Measurements from ENCODE around the gene CSRP2.

DNA sequence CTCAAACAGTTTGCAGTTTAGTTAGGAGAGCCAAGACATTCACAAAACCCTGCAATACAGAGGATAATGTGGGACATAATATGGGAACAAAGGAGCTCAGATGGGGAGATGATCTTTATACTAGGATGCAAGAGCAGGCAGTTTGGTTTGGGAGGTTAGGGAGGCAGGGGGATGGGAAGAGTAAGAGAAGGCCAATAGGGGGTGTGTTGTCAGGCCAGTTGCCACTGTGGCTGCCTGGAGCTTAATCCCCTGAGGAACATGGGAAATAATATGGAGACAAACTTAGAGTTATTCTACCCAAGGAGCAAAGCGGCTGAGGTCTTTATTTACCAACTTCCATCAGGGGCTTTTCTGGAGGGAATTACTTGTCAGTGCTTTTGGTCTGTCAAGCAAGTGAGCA is 10.0 kb upstream of the CSRP2 start:
- TF ChIP-seq ZNF274 (IDR thresholded peaks at IDR 0.05; ENCODE audit: low read depth, low read length) (no peak), POLR2A (IDR thresholded peaks at IDR 0.05; ENCODE audit: borderline replicate concordance, extremely low read depth, insufficient read depth, insufficient read length) (no peak), MAX (IDR thresholded peaks at IDR 0.05) (no peak), YY1 (IDR thresholded peaks at IDR 0.05; ENCODE audit: extremely low read depth, insufficient replicate concordance, low read depth, low read length) (no peak), CTCF (IDR thresholded peaks at IDR 0.05 in 2 of 3, conservative IDR thresholded peaks at IDR 0.05 in 1 of 3; ENCODE audit: borderline replicate concordance in 1 of 3, insufficient read depth in 1 of 3, low read depth in 2 of 3, low read length in 2 of 3) (no peak), SP1 (IDR thresholded peaks at IDR 0.05; ENCODE audit: low read depth) (no peak), CEBPB (IDR thresholded peaks at IDR 0.05; ENCODE audit: low read depth) (no peak), EZH2phosphoT487 (IDR thresholded peaks at IDR 0.05; ENCODE audit: borderline replicate concordance) (no peak), EZH2 (IDR thresholded peaks at IDR 0.05) (no peak)
- TF ChIP-seq, protein P1, sequence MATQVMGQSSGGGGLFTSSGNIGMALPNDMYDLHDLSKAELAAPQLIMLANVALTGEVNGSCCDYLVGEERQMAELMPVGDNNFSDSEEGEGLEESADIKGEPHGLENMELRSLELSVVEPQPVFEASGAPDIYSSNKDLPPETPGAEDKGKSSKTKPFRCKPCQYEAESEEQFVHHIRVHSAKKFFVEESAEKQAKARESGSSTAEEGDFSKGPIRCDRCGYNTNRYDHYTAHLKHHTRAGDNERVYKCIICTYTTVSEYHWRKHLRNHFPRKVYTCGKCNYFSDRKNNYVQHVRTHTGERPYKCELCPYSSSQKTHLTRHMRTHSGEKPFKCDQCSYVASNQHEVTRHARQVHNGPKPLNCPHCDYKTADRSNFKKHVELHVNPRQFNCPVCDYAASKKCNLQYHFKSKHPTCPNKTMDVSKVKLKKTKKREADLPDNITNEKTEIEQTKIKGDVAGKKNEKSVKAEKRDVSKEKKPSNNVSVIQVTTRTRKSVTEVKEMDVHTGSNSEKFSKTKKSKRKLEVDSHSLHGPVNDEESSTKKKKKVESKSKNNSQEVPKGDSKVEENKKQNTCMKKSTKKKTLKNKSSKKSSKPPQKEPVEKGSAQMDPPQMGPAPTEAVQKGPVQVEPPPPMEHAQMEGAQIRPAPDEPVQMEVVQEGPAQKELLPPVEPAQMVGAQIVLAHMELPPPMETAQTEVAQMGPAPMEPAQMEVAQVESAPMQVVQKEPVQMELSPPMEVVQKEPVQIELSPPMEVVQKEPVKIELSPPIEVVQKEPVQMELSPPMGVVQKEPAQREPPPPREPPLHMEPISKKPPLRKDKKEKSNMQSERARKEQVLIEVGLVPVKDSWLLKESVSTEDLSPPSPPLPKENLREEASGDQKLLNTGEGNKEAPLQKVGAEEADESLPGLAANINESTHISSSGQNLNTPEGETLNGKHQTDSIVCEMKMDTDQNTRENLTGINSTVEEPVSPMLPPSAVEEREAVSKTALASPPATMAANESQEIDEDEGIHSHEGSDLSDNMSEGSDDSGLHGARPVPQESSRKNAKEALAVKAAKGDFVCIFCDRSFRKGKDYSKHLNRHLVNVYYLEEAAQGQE (IDR thresholded peaks at IDR 0.05; ENCODE audit: low read depth), result no peak

All from HCT116 (cell line).